GM18526 (cell line): Measurements from ENCODE around the gene CRYZ.

Source experiments
- POLR2A ChIP-seq: IDR thresholded peaks from 3 replicates; pipeline ENCODE4 v1.6.1; 2011; ENCODE audit not compliant: insufficient read length; ENCODE audit errors: extremely low read depth

CRYZ gene

GRCh38 chr1:74689621-74690363, 43.1 kb downstream of the CRYZ start:
- TF ChIP-seq POLR2A: no peak

GRCh38 chr1:74686928-74687327, 45.9 kb downstream of the CRYZ start:
- no peak for TF ChIP-seq POLR2A

GRCh38 chr1:74684301-74684700, 48.5 kb downstream of the CRYZ start:
- no peak for TF ChIP-seq POLR2A

- TF ChIP-seq POLR2A: no peak
These were observed 49.2 kb downstream of the CRYZ start for GRCh38 chr1:74683656-74684055.

- no peak for TF ChIP-seq POLR2A
These were observed 51.0 kb downstream of the CRYZ start for GRCh38 chr1:74681851-74682250.

GRCh38 chr1:74681449-74681848, 51.4 kb downstream of the CRYZ start:
- TF ChIP-seq POLR2A: no peak

- TF ChIP-seq POLR2A: no peak
These were observed 51.8 kb downstream of the CRYZ start for GRCh38 chr1:74681001-74681400.

- TF ChIP-seq POLR2A: no peak
These were observed 53.0 kb downstream of the CRYZ start for GRCh38 chr1:74679811-74680210.

GRCh38 chr1:74677926-74678325, 54.9 kb downstream of the CRYZ start:
- TF ChIP-seq POLR2A: no peak

GRCh38 chr1:74674278-74675048, 58.4 kb downstream of the CRYZ start:
- no peak for TF ChIP-seq POLR2A

- no peak for TF ChIP-seq POLR2A
These were observed 59.3 kb downstream of the CRYZ start, which contains the start of gene ERICH3 for GRCh38 chr1:74673351-74674111. ERICH3 (minus strand) TSS chr1:74673792; CDS start chr1:74673519, 273 bp downstream.
